GM19463 (cell line): ENCODE data around the gene KCP.
A peak's percentile ranks its signal among the peaks of the same experiment; 100 is the strongest.

Source experiments
- ATAC-seq: cut with Tn5 transposase; IDR thresholded peaks from one replicate; pipeline ENCODE4 v1.9.1; 2021; ENCODE audit warnings: mild to moderate bottlenecking, moderate library complexity; ENCODE audit not compliant: unreplicated experiment

Gene KCP

DNA sequence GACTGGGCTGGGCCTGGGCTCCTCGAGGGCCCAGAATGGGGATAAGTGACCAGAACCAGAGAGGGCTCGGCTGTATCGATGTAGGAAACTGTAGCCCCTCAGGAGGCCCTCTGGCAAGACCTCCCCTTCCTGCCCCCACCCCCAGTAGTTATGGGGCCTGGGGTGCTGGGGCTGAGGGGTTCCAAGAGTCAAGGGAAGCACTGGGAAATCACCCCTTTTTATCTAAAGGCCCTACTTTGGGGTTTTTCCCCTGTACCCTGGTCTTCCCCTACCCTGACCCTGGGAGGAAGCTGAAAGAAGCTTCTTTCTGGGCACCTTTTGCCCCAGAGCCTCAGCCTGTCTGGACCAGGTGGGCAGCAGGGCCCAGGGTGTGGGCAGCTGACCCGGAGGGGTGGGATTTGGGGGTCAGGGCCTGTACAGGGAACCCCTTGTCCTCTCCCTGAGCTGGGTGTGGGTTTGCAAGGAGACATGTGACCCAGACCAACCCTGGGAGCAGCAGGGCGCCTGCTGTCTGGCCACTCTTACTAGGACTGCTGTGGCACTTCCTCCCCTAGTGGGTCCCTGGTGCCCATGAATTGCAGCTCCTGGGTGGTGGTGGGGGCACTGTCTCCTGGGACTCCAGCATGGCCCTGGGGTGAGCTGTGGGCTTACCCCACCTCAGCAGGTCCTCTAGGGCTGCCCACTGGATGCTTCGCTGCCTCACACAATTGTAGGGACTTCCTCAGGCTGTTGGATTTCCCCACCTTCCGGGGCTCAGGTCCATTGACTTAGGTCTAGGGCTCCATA, 28.8 kb upstream of the KCP start:
- ATAC-seq: peak; percentile 18

DNA sequence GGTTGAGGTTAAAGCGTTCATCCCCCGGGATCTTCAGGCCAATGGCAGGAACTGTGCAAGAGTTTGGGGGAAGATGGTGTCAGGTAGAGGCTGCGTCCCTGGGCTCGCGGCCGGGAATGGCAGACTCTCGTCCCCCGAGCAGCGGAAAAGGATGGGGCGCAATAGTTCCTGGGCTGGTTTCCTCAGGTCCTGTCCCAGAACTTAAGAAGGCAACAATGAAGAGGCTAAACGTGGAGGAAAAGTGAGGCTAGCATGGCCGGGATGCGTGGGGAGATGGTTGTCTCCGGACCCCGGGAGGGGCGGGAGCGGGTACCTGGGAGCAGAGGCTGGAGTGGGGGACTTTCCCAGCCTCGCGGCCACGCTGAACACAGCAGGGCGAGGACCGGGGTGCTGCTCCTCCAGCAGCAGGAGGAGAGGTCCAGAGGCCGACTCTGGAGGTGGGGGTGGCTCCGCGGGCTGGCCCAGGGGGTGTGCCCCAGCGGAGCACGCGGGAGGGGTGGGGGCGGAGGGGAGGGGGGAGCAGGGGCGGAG, 28.1 kb upstream of the KCP start:
- peak; percentile 16 for ATAC-seq

DNA sequence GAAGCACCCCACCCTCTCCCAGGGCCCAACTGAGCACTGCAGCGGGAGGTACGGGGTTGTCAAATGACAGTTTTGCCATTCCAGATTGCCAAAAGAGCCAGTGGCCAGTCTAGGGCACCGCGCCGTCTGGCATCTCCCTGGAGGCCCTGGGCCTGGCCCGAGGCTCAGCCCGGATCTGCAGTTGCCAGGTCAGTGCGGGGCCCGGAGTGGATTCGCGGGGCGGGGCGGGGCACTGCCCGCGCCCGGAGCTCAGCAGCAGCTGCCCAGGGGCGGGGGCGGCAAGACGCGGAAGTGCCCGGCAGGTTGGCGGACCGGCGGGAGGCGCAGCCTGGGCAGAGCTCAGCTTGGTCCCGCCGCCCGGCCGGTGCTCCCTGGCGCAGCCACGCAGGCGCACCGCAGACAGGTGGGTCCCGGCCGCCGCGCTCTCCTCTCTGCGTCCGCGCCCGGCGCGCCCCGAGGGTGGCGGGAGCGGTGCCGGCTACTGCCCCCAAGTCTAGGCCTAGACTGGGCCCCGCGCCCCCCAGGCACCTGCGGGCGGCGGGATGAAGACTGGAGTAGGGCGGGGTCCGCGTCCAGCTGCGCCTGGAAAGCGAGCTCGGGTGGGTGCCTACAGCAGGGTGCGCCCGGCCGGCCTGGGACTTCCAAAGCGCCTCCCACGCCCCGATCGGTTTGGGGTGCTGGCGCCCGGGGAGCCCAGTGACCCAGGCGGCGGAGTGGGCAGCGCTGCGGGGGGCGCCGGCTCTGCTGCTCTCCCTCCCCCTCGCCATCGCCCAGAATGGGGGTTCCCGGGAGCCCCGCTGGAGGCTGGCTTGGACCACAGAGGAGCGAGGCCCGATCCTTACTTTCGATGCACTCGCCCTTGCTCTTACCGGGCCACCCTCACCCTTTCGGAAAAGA, 27.4 kb upstream of the KCP start, which contains the start of gene IRF5:
Gene IRF5, plus strand, starts transcription at position 281 of the 897 bp plus-strand sequence. CDS start 4,155 bp downstream, outside the sequence.
- ATAC-seq: peak; percentile 13

DNA sequence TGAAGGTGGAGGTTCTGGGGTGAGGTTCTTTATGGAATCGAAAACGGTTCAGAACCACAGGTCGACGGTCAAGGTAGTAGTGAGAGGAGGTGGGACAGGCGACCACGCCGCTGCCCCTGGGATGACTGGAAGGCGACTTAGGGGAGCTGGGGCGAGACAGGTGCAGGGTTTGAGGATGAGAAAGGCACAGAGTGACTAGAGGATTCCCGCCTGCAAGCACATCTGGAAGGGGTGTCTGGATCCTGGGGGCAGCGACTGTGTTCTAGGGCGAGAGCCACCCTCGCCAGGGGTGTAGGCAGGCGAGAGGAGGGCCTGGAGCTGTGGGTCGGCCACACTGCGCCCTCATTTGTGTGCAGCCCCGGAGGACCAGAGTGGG, 26.8 kb upstream of the KCP start:
- peak; percentile 0 for ATAC-seq

DNA sequence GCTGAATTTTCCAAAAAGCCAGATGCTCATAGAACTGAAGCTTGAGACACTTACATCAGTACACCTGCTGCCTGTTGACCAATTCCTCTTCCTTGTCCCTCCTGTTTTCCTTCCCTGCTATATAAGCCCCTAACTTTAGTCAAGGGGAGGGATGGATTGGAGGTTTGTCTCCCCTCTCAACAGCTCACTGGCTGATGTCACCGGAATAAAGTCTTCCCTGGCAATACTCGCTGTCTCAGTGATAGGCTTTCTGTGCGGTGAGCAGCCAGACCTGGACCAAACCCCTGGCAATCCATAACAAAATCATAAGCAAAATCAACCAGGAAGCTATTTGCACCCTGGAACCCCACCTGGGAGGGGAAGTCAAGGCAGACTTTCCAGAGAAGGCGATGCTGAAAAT, 26.3 kb upstream of the KCP start:
- ATAC-seq: no peak

DNA sequence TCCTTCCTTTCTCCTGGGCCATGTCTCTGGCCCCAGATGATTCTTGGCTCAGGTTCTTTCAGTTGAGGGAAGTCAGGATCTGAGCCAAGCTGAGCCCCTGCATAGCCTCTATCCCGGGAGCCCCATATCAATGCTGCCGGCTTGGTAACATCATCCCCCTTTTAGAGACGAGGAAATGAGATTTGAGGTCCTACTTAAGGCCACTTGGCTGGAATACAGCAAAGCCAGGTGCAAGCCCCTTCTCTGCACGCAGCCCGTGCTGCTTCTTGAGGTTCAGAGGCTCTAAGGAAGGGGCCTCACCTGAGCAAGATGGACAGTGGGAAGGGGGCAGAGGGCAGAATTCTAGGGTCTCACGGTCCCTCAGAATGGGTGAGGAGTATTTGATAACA, 24.8 kb upstream of the KCP start:
- no peak for ATAC-seq

DNA sequence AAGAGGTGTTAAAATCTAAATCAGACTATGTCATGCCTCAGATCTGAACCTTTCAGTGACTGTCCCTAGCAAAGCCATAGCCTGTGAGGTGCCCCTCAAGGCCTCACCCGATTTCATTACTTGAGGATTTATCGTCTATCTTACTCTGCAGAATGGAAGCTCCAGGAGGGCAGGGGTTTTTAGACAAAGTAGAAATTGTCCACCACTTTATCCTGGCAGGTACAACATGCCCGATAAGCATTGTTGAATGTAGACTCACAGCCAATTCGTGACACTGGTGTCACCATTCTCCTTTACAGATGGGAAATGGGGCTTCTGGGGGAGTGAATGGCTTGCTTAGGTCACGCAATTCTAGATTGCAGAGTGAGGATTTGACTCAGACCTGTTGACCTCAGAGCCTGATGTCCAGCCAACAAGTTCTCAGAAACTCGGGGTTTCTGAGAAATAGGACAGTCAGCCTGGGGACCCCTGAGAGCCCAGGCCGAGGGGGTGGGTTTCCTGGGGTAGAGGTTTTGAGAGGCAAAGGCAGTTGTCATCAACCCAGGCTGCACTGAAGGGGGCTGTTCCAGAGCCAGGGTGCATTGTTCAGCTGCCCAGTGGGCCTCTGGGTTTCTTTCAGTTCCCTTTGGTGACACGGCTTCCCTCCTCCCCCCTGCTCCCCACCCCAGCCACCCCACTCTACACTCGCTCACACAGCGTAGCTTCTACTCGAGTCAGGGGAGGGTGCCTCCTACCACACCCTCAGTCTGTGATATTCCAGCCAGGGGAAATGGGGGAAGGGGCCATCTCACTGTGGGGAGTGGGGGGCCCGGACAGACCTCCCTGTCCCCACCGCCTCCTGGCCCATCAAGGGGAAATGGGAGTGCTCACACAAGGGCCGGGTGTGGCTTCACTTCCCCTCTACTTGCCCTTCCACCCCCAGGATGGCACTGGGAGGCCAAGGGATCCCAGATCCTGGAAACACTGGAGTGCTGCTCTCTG, 24.1 kb upstream of the KCP start:
- ATAC-seq: peak; percentile 26

DNA sequence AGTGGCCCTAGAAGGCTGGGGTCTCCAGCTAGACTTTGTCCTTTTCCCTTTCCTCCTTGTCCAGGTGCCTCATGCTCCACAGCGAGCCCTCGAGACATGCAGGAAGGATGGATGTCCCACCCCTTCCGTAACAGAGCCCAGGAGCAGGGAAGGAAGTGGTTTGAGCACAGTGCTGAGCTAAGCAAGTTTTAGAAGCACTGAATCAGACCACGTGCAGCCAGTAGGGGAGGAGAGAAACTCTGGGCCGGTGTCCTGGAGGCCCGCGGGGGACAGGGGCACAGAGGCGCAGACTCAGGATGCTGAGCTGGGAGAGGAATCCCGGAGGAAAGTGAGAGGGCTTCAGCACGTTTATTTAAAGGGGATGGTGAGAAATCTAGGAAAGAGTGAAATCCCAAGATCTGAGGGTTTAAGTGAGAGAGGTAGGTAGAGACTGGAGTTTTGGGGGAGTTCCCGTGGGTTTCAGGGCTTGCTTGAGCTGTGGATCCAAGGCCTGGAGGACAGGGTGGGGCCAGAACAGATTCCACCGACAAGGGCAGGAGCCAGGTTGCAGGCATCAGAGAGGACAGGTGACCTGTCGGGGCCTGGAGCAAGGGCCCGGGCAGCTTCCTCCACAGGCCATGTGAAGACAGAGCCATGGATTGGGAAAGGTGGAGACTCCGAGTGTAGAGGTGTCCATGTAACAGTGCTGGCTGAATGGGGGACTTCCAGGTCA, 22.8 kb upstream of the KCP start:
- peak; percentile 35 for ATAC-seq

DNA sequence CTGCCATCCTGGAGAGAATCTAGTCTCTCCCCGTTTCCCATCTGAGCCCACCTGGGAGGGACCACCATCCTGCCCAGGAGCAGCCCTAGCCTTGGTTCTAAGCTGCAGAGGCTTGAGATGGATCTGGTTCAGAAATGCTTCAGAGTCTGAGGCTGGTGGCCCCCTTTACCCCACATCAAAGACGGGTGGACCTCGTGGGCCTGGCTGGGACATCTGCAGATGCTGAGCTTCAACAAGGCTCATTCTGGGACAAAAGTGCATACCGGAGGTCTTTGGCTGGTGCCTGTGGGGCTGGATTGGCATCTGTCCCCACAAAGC, 22.3 kb upstream of the KCP start:
- ATAC-seq: no peak

DNA sequence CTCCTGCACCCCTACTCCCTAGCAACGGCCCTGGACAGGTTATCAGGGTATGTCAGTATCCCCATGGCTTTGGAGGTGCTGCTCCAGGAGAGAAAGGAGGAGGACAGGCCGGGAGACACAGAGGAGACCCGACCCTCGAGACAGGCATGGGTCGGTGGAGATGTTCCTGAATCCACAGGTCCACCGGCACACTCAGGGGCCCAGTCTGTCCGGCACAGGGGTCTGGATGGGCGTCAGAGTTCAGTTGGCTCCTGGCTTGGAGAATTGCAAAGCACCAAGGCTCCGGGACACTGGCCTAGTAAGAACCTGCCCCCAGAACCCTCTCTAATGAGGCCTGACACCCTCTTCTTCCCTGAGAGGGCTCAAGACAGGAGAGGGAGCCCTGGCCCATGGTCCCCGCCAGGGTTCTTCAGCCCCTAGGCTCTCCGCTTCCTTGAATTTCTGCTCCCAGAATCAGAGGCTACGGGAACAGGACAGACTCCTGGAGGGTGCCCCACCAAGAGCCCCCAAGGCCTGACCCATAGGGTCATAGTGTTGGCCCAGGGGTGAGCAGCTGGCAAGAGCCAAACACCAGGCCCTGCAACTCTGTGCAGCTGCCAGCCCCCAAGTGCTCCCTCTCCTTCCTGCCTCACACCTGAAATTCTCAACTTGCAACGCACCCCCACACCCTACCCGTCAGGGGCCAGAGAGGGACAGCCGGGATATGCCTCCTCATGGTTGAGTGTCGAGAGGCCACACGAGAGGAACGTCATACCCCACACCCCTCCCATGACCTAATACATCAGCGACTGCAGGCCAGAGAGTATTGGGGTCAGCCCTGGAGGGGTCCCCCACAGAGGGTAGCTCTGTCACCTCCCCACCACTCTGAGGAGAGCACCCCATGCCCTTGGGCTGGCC, 21.7 kb upstream of the KCP start:
- no peak for ATAC-seq

DNA sequence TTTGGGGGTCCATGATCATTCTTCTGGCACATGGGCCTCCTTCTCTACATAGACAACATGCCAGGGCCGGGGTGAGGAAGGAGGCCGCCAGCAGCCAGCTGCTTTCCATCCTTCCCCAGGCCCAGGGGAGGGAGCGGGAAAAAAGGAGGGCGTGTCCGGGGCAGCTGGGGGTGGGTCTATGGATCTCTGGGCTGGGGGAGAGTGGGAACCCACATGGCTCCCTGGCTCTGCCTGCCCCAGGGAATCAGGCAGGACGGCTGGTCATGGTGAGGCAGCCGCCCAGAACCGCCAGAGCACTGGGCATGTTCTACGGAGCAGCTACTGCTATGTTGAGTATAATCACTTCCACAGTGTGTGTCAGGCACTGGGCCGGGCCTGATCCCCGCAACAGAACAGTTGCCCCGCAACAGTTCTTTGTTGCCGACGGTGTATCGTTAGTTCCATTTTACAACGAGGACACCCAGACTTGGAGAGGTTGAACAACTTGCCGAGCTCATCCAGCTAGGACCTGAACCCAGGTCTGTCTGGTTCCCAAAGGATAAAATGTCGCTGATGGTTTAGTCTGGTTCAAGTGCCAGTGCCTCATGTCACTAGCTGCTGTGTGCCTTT, 20.8 kb upstream of the KCP start:
- ATAC-seq: no peak

DNA sequence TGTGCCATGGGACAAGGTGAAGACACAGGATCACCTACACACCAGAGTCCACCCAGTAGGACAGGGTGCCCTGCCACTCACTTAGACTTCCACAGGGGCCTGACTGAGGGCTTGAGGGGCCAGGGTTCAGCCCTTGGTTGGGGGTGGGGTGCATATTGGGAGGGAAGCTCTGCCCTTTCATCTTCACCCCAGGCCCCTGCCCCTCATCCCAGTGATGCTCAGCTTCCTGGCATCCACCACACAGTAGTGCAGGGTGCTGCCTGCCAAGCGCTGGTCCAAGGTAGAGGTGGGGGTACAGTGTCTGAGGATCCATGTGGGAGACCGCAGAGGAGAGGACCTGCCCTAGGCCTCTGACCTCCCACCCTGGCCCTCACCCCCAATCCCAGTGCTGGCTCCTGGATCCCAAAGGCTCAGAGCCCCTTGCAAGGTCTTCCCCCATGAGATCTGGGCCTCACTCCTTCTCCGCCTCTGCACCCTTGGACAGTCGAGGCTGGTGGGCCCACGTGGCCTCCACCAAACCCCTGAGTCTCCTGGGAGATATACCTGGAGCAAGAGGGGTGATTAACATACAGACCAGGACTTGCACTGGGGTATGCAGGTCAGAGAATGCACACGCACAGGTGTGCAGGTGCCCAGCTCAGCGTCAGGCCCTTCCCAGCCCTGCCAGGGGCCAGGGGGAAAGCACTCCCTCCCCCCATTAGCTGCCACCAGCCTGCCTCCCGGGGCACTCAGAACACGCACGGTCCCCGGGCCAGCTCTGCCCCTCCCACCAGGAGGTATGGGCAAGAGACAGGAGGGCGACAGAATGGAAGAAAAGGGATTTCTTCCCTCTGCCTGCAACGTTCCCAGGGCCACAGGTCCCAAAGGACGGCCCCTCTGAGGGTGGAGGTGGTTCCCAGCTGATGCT, 18.6 kb upstream of the KCP start:
- no peak for ATAC-seq

DNA sequence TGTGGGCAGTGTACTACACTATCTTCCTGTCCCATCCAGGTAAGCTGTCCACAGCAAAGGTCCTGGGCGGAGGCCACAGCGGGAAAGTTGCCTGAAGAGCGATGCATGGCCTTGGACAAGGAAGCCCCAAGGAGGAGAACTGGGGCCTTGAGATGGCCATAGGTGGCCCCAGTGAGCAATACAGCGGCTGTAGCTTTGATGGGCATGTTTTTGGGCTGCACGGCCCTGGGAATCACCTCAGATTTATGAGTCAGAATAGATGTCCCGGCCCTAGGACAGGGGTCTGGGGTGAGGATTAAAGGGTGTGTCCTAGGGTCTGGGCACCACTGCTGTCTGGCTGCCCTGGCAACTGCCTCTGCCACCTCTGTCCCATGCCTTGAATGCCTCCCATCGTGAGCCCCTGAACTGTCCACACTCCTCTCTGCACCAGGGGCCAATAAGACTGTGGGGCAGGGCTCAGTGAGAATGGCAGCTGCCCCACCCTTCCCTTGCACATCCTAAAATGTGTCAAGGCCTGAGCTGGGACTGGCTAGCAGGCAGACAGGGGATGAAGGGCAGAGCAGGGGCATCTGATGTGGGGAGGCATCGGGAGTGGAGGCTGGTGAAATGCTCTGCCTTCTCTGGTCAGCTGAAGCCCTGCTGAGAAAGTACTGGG, 17.8 kb upstream of the KCP start:
- ATAC-seq: no peak

DNA sequence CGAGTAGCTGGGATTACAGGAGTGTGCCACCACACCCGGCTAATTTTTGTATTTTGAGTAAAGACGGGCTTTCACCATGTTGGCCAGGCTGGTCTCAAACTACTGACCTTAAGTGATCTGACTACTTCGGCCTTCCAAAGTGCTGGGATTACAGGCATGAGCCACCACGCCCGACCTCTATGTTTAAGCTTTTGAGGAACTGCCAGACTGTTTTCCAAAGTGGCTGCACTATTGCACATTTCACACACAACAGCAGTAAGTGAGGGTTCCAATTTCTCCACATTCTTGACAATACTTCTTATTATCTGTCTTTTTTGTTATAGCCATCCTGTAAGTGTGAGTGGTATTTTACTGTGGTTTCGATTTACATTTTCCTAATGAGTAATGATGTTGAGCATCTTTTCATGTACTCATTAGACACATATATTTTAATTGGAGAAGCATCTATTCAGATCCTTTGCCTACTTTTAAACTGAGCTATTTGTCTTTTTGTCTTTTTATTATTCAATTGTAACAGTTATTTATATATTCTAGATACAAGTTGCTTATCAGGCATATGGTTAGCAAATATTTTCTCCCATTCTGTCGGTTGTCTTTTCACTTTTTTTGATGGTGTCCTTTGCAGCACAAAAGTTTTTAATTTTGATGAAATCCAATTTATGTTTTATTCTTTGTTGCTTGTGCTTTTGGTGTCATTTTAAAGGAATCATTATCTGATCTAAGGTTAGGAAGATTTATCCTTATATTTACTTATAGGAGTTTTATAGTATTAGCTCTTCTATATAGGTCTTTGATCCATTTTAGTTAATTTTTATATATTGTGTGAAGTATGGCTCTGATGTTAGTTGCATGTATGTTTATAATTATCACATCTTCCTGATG, 14.4 kb upstream of the KCP start:
- ATAC-seq: no peak

DNA sequence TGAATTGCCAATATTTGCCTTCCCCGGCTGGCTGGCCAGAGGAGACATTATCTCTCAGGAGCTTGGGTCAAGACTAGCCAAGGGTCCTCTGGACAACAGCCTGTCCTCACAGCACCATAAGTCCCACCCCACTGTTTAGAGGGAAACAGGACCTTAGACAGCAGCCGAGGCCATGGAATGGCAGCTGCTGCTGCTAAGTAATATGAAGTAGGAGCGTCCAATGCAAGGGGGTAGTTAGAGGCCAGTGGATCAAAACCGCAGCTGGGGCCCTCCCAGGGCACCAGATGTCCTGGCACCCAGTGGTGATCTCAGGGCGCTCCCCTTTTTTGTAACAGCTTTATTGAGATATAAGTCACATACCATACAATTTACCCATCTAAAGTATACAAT, 12.9 kb upstream of the KCP start:
- ATAC-seq: no peak
